HG03342 (cell line): ENCODE results near the gene CEBPA.
"Not testable (repeated sequence)": the region's sequence is repeated elsewhere in the genome, so short reads cannot be mapped to it uniquely, and the experiment has no call there.

ENCODE experiments used
- ATAC-seq: cut with Tn5 transposase; IDR thresholded peaks from one replicate; pipeline ENCODE4 v1.9.1; 2021; ENCODE audit warnings: mild to moderate bottlenecking, moderate library complexity; ENCODE audit not compliant: unreplicated experiment

Gene CEBPA

GRCh38 chr19:33301144-33301899 is 1.0 kb downstream of the CEBPA start:
- no peak for ATAC-seq

- ATAC-seq, result no peak
Observed at GRCh38 chr19:33300894-33301143, 1.5 kb downstream of the CEBPA start.

GRCh38 chr19:33300009-33300893 is 2.1 kb downstream of the CEBPA start:
- no peak for ATAC-seq

GRCh38 chr19:33299051-33299688 is 3.2 kb downstream of the CEBPA start:
- no peak for ATAC-seq

GRCh38 chr19:33298146-33298911 is 4.0 kb downstream of the CEBPA start:
- no peak for ATAC-seq

- ATAC-seq, result no peak
Observed at GRCh38 chr19:33297401-33298145, 4.8 kb downstream of the CEBPA start.

- ATAC-seq, result no peak
Observed at GRCh38 chr19:33296488-33296971, 5.8 kb downstream of the CEBPA start.

- ATAC-seq, result no peak
Observed at GRCh38 chr19:33295621-33296487, 6.5 kb downstream of the CEBPA start.

- not testable (repeated sequence) for ATAC-seq
Observed at GRCh38 chr19:33295046-33295445, 7.3 kb downstream of the CEBPA start.

GRCh38 chr19:33294058-33294798 is 8.1 kb downstream of the CEBPA start:
- ATAC-seq, result no peak

- ATAC-seq, result no peak
Observed at GRCh38 chr19:33293255-33294057, 8.9 kb downstream of the CEBPA start.

GRCh38 chr19:33292595-33293254 is 9.6 kb downstream of the CEBPA start:
- no peak for ATAC-seq

- ATAC-seq, result no peak
Observed at GRCh38 chr19:33291623-33292534, 10.5 kb downstream of the CEBPA start.

- ATAC-seq, result no peak
Observed at GRCh38 chr19:33290956-33291622, 11.2 kb downstream of the CEBPA start.

GRCh38 chr19:33290082-33290815 is 12.1 kb downstream of the CEBPA start:
- no peak for ATAC-seq
